Measurements from ENCODE around the gene ADORA1. TPM values are rescaled to one million over a fixed set of nuclear protein-coding genes. Genes with fewer than 3 reads are reported as not detected.

Gene ADORA1
- total and polyA plus RNA-seq, 10 of the 15 experiments (the other 5 are each of a cell fraction or from before 2014, with no cell fraction given): not detected

DNA sequence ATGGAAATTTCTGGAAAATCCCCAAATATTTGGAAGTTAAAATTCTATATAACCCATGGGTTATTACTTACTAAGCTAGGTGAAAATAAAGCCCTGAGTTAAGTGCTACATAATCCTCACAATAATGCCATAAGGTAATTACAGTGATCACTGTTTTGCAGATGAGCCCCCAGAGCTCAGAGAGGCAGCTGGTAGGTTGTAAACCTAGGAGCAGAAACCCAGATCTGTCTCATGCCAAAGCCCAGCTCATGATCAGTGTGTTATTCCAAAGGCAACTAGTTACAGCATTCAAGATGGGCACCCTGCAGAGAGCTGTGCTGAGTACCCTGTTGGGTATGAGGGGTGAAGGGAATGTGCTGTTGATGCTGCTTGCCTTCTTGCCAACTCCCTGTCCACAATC, 31.0 kb upstream of the ADORA1 start (continued):
- TF ChIP-seq, protein P1, sequence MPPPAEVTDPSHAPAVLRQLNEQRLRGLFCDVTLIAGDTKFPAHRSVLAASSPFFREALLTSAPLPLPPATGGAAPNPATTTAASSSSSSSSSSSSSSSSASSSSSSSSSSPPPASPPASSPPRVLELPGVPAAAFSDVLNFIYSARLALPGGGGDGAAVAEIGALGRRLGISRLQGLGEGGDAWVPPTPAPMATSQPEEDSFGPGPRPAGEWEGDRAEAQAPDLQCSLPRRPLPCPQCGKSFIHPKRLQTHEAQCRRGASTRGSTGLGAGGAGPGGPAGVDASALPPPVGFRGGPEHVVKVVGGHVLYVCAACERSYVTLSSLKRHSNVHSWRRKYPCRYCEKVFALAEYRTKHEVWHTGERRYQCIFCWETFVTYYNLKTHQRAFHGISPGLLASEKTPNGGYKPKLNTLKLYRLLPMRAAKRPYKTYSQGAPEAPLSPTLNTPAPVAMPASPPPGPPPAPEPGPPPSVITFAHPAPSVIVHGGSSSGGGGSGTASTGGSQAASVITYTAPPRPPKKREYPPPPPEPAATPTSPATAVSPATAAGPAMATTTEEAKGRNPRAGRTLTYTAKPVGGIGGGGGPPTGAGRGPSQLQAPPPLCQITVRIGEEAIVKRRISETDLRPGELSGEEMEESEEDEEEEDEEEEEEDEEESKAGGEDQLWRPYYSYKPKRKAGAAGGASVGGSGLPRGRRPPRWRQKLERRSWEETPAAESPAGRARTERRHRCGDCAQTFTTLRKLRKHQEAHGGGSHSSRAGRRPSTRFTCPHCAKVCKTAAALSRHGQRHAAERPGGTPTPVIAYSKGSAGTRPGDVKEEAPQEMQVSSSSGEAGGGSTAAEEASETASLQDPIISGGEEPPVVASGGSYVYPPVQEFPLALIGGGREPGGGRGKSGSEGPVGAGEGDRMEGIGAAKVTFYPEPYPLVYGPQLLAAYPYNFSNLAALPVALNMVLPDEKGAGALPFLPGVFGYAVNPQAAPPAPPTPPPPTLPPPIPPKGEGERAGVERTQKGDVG (CRISPR knock-in tag; IDR thresholded peaks at IDR 0.05): no peak
- TF ChIP-seq, protein P2, sequence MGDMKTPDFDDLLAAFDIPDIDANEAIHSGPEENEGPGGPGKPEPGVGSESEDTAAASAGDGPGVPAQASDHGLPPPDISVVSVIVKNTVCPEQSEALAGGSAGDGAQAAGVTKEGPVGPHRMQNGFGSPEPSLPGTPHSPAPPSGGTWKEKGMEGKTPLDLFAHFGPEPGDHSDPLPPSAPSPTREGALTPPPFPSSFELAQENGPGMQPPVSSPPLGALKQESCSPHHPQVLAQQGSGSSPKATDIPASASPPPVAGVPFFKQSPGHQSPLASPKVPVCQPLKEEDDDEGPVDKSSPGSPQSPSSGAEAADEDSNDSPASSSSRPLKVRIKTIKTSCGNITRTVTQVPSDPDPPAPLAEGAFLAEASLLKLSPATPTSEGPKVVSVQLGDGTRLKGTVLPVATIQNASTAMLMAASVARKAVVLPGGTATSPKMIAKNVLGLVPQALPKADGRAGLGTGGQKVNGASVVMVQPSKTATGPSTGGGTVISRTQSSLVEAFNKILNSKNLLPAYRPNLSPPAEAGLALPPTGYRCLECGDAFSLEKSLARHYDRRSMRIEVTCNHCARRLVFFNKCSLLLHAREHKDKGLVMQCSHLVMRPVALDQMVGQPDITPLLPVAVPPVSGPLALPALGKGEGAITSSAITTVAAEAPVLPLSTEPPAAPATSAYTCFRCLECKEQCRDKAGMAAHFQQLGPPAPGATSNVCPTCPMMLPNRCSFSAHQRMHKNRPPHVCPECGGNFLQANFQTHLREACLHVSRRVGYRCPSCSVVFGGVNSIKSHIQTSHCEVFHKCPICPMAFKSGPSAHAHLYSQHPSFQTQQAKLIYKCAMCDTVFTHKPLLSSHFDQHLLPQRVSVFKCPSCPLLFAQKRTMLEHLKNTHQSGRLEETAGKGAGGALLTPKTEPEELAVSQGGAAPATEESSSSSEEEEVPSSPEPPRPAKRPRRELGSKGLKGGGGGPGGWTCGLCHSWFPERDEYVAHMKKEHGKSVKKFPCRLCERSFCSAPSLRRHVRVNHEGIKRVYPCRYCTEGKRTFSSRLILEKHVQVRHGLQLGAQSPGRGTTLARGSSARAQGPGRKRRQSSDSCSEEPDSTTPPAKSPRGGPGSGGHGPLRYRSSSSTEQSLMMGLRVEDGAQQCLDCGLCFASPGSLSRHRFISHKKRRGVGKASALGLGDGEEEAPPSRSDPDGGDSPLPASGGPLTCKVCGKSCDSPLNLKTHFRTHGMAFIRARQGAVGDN (IDR thresholded peaks at IDR 0.05): no peak
- TF ChIP-seq, protein P3, sequence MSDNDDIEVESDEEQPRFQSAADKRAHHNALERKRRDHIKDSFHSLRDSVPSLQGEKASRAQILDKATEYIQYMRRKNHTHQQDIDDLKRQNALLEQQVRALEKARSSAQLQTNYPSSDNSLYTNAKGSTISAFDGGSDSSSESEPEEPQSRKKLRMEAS (IDR thresholded peaks at IDR 0.05; ENCODE audit: low read depth, low read length): no peak
- TF ChIP-seq, protein P4, sequence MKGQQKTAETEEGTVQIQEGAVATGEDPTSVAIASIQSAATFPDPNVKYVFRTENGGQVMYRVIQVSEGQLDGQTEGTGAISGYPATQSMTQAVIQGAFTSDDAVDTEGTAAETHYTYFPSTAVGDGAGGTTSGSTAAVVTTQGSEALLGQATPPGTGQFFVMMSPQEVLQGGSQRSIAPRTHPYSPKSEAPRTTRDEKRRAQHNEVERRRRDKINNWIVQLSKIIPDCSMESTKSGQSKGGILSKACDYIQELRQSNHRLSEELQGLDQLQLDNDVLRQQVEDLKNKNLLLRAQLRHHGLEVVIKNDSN (IDR thresholded peaks at IDR 0.05; ENCODE audit: borderline replicate concordance, extremely low read length, insufficient read depth, low read depth, low read length): no peak
- TF ChIP-seq ASH2L (IDR thresholded peaks at IDR 0.05; ENCODE audit: borderline replicate concordance, low read depth) (no peak), ETV6 (conservative IDR thresholded peaks at IDR 0.05 in 1 of 2, IDR thresholded peaks at IDR 0.05 in 1 of 2; ENCODE audit: borderline replicate concordance in 1 of 2, low read depth in 1 of 2) (no peak), RAD21 (IDR thresholded peaks at IDR 0.05; ENCODE audit: insufficient read depth, low read depth, low read length) (no peak), SUPT20H (IDR thresholded peaks at IDR 0.05; ENCODE audit: borderline replicate concordance, control insufficient read depth, low read depth, low read length) (no peak), CBFB (IDR thresholded peaks at IDR 0.05; ENCODE audit: low read depth) (no peak), RB1 (IDR thresholded peaks at IDR 0.05; ENCODE audit: borderline replicate concordance) (no peak)
- TF ChIP-seq, protein P5, sequence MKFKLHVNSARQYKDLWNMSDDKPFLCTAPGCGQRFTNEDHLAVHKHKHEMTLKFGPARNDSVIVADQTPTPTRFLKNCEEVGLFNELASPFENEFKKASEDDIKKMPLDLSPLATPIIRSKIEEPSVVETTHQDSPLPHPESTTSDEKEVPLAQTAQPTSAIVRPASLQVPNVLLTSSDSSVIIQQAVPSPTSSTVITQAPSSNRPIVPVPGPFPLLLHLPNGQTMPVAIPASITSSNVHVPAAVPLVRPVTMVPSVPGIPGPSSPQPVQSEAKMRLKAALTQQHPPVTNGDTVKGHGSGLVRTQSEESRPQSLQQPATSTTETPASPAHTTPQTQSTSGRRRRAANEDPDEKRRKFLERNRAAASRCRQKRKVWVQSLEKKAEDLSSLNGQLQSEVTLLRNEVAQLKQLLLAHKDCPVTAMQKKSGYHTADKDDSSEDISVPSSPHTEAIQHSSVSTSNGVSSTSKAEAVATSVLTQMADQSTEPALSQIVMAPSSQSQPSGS (IDR thresholded peaks at IDR 0.05; ENCODE audit: low read length): no peak

Data from GM12878 (cell line).